Activated CD4-positive, alpha-beta T cell treated with anti-CD3 and anti-CD28 coated beads, Interleukin-2, amount 50 U/mL, for 24 hours (primary cell): ENCODE data around the gene ERCC6L2.

Experiments
- DNase-seq, 2 donors: peaks; one replicate each; pipeline ENCODE4 v3.0.0-alpha.2; 2020; ENCODE audit warnings: low read depth in 1 of 2, low spot score in 1 of 2

ERCC6L2 gene, protein sequence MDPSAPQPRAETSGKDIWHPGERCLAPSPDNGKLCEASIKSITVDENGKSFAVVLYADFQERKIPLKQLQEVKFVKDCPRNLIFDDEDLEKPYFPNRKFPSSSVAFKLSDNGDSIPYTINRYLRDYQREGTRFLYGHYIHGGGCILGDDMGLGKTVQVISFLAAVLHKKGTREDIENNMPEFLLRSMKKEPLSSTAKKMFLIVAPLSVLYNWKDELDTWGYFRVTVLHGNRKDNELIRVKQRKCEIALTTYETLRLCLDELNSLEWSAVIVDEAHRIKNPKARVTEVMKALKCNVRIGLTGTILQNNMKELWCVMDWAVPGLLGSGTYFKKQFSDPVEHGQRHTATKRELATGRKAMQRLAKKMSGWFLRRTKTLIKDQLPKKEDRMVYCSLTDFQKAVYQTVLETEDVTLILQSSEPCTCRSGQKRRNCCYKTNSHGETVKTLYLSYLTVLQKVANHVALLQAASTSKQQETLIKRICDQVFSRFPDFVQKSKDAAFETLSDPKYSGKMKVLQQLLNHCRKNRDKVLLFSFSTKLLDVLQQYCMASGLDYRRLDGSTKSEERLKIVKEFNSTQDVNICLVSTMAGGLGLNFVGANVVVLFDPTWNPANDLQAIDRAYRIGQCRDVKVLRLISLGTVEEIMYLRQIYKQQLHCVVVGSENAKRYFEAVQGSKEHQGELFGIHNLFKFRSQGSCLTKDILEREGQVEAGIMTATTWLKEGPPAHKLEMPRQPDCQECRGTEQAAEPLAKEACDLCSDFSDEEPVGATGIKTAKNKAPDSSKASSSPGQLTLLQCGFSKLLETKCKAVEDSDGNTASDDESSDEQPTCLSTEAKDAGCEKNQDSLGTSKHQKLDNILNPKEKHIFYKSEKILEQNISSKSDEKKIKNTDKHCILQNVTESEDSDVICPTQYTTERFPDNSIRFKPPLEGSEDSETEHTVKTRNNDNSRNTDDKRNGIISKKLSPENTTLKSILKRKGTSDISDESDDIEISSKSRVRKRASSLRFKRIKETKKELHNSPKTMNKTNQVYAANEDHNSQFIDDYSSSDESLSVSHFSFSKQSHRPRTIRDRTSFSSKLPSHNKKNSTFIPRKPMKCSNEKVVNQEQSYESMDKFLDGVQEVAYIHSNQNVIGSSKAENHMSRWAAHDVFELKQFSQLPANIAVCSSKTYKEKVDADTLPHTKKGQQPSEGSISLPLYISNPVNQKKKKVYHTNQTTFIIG (N-terminal part only)

DNA sequence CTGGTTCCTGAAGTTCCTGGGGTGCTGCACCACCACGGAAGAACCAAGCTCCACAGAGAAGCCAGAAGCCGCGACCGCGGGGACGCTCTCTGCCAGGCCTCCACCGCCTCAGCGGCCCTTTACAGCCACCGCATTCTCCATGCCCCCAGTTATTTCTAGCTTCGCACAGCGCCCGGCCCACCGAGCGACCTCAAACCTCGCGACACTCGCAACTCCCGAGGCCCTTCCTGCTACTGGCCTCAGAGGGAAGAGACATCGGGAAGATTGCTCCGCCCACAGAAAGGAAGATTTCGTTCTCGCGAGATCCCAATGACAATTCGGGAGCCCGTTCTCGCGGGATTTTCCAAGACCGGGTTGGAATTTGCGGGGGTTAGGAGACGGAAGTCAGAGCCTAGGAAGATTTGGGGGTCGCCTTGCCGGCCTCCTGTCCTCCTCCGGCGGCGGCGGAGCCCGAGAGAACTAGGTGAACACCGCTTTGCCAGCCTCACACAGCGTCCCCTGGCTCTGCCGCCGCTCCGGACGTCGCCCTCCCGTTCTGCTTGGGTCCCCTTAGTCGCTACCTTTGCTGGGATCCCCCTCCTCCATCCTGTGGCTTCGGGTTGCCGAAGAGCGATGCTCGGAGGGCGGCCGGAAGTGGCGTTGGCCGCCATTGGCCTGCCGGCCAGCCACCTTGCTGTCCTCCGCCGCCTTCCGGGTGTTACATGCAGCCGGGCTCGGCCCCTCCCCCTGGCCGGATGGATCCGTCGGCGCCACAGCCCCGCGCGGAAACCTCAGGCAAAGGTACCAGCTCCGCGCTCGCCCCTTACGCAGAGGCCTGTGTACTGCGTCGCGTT lies at the start of gene ERCC6L2:
Gene ERCC6L2 (plus strand): TSS at position 387 of the 833 bp plus-strand sequence. CDS start 348 bp downstream, at position 735.
- peak; percentile 84 to 88 for DNase-seq

DNA sequence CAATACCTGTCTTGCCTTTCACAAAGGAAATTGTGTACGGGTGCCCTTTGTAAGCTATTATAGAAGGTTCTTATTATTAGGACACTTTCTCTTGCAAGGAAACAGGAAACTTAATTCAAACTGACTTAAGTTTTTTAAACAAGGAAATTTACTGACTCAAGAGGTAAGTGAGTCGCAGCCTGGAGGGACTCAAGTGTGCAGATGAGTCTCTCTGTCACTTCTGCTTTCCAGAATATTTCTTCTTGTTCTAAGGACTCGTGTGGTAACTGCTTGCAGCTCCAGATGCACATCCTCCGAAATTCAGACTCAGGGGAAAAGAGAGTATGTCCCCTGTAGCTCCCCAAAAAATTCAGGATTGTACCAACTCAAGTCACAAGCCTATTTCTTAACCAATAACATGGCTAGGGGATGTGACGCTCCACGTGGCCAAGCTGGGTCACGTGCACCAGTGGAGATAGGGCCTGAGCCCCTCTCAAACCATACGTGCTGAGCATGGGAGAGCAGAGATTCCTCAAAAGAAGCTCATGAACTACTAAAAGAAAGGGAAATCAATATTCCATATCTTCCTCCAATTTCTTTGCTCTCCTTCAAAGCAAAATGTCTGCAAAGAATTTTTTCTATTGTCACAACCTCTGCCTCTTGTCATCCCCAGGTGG lies 49.2 kb upstream of the ERCC6L2 start:
- no peak for DNase-seq

- no peak for DNase-seq
These were observed 44.7 kb upstream of the ERCC6L2 start for GRCh38 chr9:95830768-95831167.

DNA sequence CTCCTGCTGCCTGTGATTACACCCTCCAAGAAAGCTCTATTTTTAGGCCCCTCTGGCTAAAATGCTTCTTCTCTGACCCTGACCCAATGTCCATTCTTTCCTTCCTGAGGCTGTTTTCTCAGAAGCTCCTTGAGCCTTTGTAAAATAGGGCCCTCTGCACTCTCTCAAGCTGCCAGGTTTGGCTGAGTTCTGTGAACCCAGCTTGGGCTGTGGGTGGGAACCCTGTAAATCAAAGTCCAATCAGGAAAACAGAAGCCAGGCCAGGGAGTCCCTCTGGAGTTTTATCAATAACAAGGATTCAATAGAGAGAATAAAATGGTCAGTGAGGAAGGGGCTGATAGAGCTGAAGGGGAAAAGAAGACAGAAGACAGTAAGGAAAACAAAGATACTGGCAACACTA lies 43.7 kb upstream of the ERCC6L2 start:
- no peak for DNase-seq

- DNase-seq = no peak
These were observed 41.8 kb upstream of the ERCC6L2 start for GRCh38 chr9:95833546-95834178.

- no peak for DNase-seq
These were observed 41.1 kb upstream of the ERCC6L2 start for GRCh38 chr9:95834281-95834907.

DNA sequence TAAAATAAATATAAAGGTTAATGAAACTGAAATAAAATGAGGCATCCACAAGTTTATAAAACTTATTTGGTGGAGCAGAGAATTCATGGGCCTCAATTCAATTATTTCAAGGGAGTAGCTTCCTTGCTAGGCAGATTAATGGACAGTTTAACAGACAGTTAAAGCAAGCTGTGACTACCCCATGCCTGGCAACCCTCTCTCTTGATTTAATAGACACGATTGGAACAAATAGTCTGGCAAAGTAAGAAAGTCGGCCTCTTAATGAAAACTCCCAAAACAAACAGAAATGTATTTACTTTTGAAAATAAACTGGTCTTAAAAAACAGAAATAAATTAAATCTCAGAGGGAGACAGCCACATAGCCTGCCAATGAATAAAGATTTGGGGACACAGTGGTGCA lies 40.1 kb upstream of the ERCC6L2 start:
- DNase-seq = no peak

DNA sequence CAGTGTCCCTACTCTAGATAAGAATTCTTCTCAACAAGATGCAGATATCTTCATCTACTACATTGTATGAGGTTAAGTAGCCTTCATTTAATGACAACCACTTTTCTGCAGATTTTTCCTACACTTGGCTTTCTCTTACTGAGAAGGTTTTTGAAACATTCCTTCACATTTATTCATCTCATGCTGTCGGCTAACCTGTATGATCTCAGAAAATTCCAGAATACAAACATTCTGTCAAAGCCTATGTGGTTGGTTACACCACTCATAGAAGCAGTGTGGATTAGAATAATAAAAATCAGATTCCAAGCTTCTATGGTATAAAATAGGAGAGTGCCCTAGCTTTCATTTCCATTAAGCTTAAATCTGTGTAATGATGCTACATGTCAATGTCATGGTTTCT lies 39.4 kb upstream of the ERCC6L2 start:
- DNase-seq = no peak

- DNase-seq = no peak
These were observed 36.5 kb upstream of the ERCC6L2 start for GRCh38 chr9:95839012-95839411.

GRCh38 chr9:95840074-95840473 lies 35.4 kb upstream of the ERCC6L2 start:
- no peak for DNase-seq

GRCh38 chr9:95841377-95841776 lies 34.1 kb upstream of the ERCC6L2 start:
- no peak for DNase-seq

- DNase-seq = no peak
These were observed 29.7 kb upstream of the ERCC6L2 start for GRCh38 chr9:95845751-95846150.

DNA sequence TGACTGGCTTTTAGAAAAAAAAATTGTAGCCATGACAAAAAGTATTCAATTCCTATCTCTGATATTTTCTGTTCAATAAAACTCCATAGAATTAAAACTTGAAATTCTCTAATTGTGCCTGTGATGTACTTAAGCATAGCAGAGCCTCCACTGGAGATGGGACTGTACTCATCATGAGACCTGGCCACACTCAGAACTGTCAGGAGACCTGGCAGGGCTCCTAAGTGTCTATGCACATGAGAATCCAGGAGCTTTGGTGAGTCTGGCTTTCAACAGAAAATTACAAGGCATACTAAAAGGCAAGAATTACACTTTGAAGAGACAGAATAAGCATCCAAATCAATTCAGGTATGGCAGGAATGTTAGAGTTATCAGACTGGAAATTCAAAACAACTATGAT lies 26.7 kb upstream of the ERCC6L2 start:
- DNase-seq = no peak

DNA sequence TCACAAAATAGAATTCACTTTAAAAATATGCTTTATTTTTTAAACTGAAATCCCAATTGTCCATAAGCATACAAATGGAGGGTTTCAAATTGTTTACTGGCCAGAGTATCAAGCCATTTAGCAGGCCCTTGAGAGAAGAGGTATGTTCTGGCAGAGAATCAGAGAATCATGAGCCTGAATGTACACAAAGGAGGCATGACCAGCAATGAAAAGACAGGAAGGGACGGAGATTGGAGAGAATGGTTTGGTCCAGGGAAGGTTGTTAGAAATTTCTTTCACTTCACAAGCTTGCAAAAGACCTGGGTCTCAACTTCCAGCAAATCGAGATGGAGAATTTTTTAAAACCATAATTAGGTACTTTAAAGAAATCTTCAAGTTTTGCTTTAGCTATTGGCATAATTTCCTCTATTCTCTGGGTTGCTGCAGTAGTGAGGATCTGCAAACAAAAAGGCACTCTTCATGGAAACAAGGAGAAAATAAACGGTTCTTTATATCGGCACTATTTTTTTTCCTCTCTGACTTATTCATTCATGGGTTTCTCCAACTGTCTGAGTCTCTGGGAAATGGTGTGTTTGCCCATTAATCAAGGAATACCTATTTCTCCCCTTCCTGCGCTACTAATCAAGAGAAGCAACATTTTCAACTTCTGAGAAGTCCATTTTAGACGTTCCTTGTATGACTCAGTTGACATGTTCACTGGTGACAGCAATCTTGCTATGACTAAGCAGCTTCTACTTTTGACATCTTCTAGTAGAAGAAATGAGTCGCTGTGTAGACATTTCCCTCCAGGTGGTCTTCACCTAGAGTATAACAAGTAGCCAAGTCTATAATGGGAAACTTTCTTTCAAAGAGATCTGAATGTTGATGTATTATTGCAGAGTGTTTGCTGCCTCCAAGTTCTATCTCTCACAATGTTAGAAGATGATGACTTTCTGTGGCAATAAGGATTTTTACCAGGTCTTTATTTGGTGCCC lies 23.1 kb upstream of the ERCC6L2 start:
- peak in 1 of 2 donors; percentile 26 for DNase-seq

- no peak for DNase-seq
These were observed 21.0 kb upstream of the ERCC6L2 start for GRCh38 chr9:95854386-95855020.

GRCh38 chr9:95855961-95856360 lies 19.5 kb upstream of the ERCC6L2 start:
- DNase-seq = no peak

GRCh38 chr9:95857124-95857523 lies 18.4 kb upstream of the ERCC6L2 start:
- no peak for DNase-seq
